Measurements from ENCODE around the gene GXYLT2.

DNA sequence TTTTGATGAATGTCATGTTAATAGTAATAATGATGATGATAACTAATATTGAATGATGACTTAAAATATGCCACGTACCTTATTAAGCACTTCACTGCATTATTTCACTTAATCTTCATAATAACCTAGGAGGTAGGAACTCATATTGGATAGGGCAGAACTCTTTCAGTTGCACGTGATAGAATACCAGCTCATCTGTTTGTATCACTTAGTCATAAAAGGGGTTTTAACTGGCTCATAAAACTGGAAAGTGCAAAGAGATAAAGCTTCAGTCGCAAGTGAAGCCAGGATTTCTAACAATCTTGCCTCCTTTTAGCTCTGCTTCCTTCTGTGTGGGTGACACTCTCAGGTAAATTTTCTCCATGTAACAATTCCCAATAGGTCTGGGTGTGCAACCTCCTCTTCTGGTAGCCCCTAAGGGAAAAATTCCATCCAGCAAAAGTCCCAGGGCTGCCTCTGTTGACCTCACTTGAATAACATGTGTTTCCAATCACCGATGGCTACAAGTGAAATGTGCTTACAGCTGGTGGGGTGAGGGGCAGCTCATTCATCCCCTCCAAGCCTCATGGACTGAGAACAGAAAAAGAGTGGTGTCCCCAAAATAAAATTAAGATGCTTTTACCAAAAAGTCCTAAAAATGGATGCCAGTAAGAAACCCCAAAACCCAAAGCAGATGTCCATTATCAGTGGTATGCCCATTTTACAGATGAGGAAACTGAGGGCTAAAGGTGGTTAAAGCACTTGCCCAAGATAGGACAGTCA is 9.3 kb downstream of the GXYLT2 start:
- TF ChIP-seq CTCF (IDR thresholded peaks at IDR 0.05) = no peak
- no peak for TF ChIP-seq POLR2AphosphoS5 (IDR thresholded peaks at IDR 0.05; ENCODE audit: insufficient read depth in 1 of 2, low read depth in 1 of 2)
- no peak for TF ChIP-seq POLR2A (IDR thresholded peaks at IDR 0.05)
